DMS79 treated with DMSO at 0.1 percent for 48 hours (cell line): ENCODE data around the gene ANKRD22.
A peak's percentile ranks its signal among the peaks of the same experiment; 100 is the strongest.
"Not testable (repeated sequence)": the region's sequence is repeated elsewhere in the genome, so short reads cannot be mapped to it uniquely, and the experiment has no call there.

Source experiments
- DNase-seq: peaks from one replicate; lab custom pipeline; 2025; lab: John Stamatoyannopoulos, UW

ANKRD22 gene

GRCh38 chr10:88877298-88877697 lies 25.7 kb upstream of the ANKRD22 start:
- no peak for DNase-seq

GRCh38 chr10:88875081-88875480 lies 23.4 kb upstream of the ANKRD22 start:
- DNase-seq: no peak

GRCh38 chr10:88874281-88874680 lies 22.6 kb upstream of the ANKRD22 start:
- no peak for DNase-seq

- DNase-seq: no peak
Measured at GRCh38 chr10:88873757-88874156, 22.1 kb upstream of the ANKRD22 start.

GRCh38 chr10:88870089-88870488 lies 18.4 kb upstream of the ANKRD22 start:
- DNase-seq: no peak

GRCh38 chr10:88866454-88866853 lies 14.8 kb upstream of the ANKRD22 start:
- no peak for DNase-seq

- DNase-seq: no peak
Measured at GRCh38 chr10:88865281-88865876, 13.7 kb upstream of the ANKRD22 start.

- DNase-seq: no peak
Measured at GRCh38 chr10:88861036-88861435, 9.4 kb upstream of the ANKRD22 start.

- no peak for DNase-seq
Measured at GRCh38 chr10:88858491-88858890, 6.8 kb upstream of the ANKRD22 start.

GRCh38 chr10:88857831-88858230 lies 6.2 kb upstream of the ANKRD22 start:
- DNase-seq: no peak

GRCh38 chr10:88854684-88855083 lies 3.0 kb upstream of the ANKRD22 start:
- DNase-seq: peak; percentile 46

GRCh38 chr10:88853155-88853881 lies 1.7 kb upstream of the ANKRD22 start:
- DNase-seq: no peak

GRCh38 chr10:88852327-88852726 lies 683 bp upstream of the ANKRD22 start:
- DNase-seq: no peak

- DNase-seq: no peak
Measured at GRCh38 chr10:88850712-88851111, 932 bp downstream of the ANKRD22 start.

- DNase-seq: no peak
Measured at GRCh38 chr10:88849234-88849633, 2.4 kb downstream of the ANKRD22 start.

- DNase-seq: no peak
Measured at GRCh38 chr10:88848499-88848898, 3.1 kb downstream of the ANKRD22 start.

- no peak for DNase-seq
Measured at GRCh38 chr10:88843171-88843570, 8.5 kb downstream of the ANKRD22 start.

- no peak for DNase-seq
Measured at GRCh38 chr10:88841316-88842111, 10.1 kb downstream of the ANKRD22 start.

- no peak for DNase-seq
Measured at GRCh38 chr10:88840881-88841280, 10.8 kb downstream of the ANKRD22 start.

- DNase-seq: no peak
Measured at GRCh38 chr10:88840104-88840503, 11.5 kb downstream of the ANKRD22 start.

- no peak for DNase-seq
Measured at GRCh38 chr10:88838766-88839350, 12.8 kb downstream of the ANKRD22 start.

GRCh38 chr10:88837632-88838031 lies 14.0 kb downstream of the ANKRD22 start:
- DNase-seq: not testable (repeated sequence)

GRCh38 chr10:88835910-88836221 lies 15.8 kb downstream of the ANKRD22 start:
- no peak for DNase-seq
